SH-SY5Y (cell line): Measurements from ENCODE around the gene SCT.

Experiments
- GATA2 ChIP-seq: IDR thresholded peaks from 2 replicates; pipeline ENCODE4 v1.6.1; 2011; ENCODE audit warnings: mild to moderate bottlenecking, low read depth, low read length
- GATA3 ChIP-seq: IDR thresholded peaks from 2 replicates; pipeline ENCODE4 v1.6.1; 2011; ENCODE audit warnings: low read depth, mild to moderate bottlenecking, low read length, moderate library complexity

DNA sequence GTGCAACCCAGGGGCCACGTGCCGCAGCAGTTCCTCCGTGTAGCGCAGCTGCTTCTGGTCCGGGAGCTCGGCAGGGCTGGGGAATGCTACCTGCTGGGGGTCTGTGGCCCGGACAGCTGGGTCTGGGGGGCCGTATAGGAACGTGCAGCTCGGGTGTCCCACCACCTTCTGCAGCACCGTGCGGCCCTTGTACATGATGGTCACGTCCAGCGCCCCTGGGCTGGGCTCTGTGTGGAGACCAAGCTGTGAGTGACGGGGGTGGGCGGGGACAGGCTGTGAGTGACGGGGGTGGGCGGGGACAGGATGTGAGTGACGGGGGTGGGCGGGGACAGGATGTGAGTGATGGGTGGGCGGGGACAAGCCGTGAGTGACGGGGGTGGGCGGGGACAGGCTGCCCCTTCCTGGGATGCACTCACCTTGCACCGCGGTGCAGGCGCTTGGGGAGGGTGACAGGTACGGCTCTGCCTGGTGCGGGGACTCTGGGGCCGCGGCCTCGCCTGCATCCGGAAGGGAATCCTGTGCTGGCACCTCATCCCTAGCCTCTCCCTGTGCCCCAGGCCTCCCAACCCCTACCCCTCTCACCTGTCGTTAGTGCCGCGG lies 13.5 kb downstream of the SCT start:
- TF ChIP-seq GATA2 (no peak), GATA3 (no peak)
